Cerebellar cortex (tissue), 1 donor: ENCODE measurements around the gene FRMD8.
A peak's percentile ranks its signal among the peaks of the same experiment; 100 is the strongest.
"Not testable (repeated sequence)": the region's sequence is repeated elsewhere in the genome, so short reads cannot be mapped to it uniquely, and the experiment has no call there.

Experiments used
- DNase-seq: peaks from one replicate; pipeline ENCODE4 v3.0.0-alpha.2; 2015; ENCODE audit warnings: low spot score

FRMD8 gene

GRCh38 chr11:65436412-65437032 is 50.1 kb downstream of the FRMD8 start:
- DNase-seq = no peak

GRCh38 chr11:65437436-65438227 is 51.2 kb downstream of the FRMD8 start:
- peak; percentile 19 for DNase-seq

GRCh38 chr11:65438257-65439151 is 52.1 kb downstream of the FRMD8 start:
- peak; percentile 13 for DNase-seq

- DNase-seq = no peak
These were observed 53.1 kb downstream of the FRMD8 start for GRCh38 chr11:65439331-65440181.

GRCh38 chr11:65440831-65441499 is 54.5 kb downstream of the FRMD8 start:
- peak; percentile 23 for DNase-seq

GRCh38 chr11:65442842-65443331 is 56.5 kb downstream of the FRMD8 start:
- DNase-seq = peak; percentile 22

GRCh38 chr11:65444314-65445051 is 58.0 kb downstream of the FRMD8 start:
- peak; percentile 25 for DNase-seq

- DNase-seq = peak; percentile 25
These were observed 58.7 kb downstream of the FRMD8 start for GRCh38 chr11:65445101-65445603.

GRCh38 chr11:65445604-65446445 is 59.4 kb downstream of the FRMD8 start:
- DNase-seq = peak; percentile 41

- DNase-seq = peak; percentile 42
These were observed 60.2 kb downstream of the FRMD8 start for GRCh38 chr11:65446446-65447277.

- DNase-seq = no peak
These were observed 61.6 kb downstream of the FRMD8 start for GRCh38 chr11:65448074-65448417.

GRCh38 chr11:65448418-65449105 is 62.1 kb downstream of the FRMD8 start:
- DNase-seq = peak; percentile 69

- DNase-seq = not testable (repeated sequence)
These were observed 64.9 kb downstream of the FRMD8 start for GRCh38 chr11:65451301-65451700.

GRCh38 chr11:65452259-65452658 is 65.8 kb downstream of the FRMD8 start:
- DNase-seq = not testable (repeated sequence)

- no peak for DNase-seq
These were observed 66.5 kb downstream of the FRMD8 start for GRCh38 chr11:65452806-65453490.

- no peak for DNase-seq
These were observed 67.9 kb downstream of the FRMD8 start for GRCh38 chr11:65454311-65454695.
